Measurements from ENCODE around the gene TTC27.

The TTC27 gene

DNA sequence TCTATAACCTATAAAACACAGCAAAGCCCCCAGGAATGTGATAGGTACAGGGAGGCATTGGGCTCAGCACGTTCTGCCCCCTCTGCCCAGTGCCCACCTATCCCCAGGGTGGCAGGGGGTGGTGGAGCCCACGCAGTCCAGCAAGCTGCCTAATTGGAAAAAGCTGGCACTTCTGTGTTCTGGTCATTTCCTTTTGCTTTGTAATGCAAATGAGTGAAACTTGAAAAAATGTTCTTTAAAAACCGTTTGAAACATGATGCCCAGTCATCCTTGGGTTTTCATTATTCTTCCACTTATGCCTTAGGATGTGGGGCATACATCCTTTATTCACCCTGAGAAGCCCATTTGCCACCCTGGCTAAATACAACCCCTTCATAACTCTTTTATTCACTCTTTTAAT is 229.0 kb downstream of the TTC27 start:
- H2AFZ ChIP-seq (ENCODE audit: low read depth, low read length) = no peak overlapping the region
- no peak overlapping the region for H3K9ac ChIP-seq (ENCODE audit: low read depth, low read length)
- H3K27me3 ChIP-seq (ENCODE audit: insufficient read depth, low read length, poor library complexity) = no peaks in the 10 kb centered on the region
- TF ChIP-seq EZH2 (IDR thresholded peaks at IDR 0.05; ENCODE audit: borderline replicate concordance, low read depth, low read length, severe bottlenecking) = no peak
- H3K4me1 ChIP-seq (ENCODE audit: insufficient read depth, low read length) = no peaks in the 10 kb centered on the region
- H3K27ac ChIP-seq (ENCODE audit: low read length) = no peak overlapping the region
- H3K4me3 ChIP-seq (ENCODE audit: low read depth in 1 of 2, low read length in 2 of 2) = no peak overlapping the region
- DNase-seq = no peak
- H3K79me2 ChIP-seq (ENCODE audit: insufficient read depth, low read length) = no peaks in the 10 kb centered on the region
- no peak for ATAC-seq (ENCODE audit: insufficient read depth, low read depth)
- H4K20me1 ChIP-seq (ENCODE audit: insufficient read depth, low read length) = no peaks in the 10 kb centered on the region
- no peak overlapping the region for H3K4me2 ChIP-seq (ENCODE audit: insufficient read depth, low read length)
- no peaks in the 10 kb centered on the region for H3K9me3 ChIP-seq (ENCODE audit: insufficient read depth, low read length, severe bottlenecking)
- H3K36me3 ChIP-seq (ENCODE audit: insufficient read depth, low read length) = no peaks in the 10 kb centered on the region

DNA sequence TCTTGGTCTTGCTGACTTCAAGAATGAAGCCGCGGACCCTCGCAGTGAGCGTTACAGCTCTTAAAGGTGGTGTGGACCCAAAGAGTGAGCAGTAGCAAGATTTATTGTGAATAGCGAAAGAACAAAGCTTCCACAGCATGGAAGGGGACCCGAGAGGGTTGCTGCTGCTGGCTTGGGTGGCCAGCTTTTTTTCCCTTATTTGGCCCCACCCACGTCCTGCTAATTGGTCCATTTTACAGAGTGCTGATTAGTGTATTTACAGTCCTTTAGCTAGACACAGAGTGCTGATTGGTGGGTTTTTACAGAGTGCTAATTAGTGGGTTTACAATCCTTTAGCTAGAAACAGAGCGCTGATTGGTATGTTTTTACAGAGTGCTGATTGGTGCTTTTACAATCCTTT is 230.9 kb downstream of the TTC27 start:
- Histone ChIP-seq H3K4me2 (ENCODE audit: insufficient read depth, low read length) (no peak overlapping the region), H3K9me3 (ENCODE audit: insufficient read depth, low read length, severe bottlenecking) (no peaks in the 10 kb centered on the region), H3K4me3 (ENCODE audit: low read depth in 1 of 2, low read length in 2 of 2) (no peak overlapping the region), H4K20me1 (ENCODE audit: insufficient read depth, low read length) (no peaks in the 10 kb centered on the region), H3K27ac (ENCODE audit: low read length) (no peak overlapping the region), H3K36me3 (ENCODE audit: insufficient read depth, low read length) (no peaks in the 10 kb centered on the region), H3K9ac (ENCODE audit: low read depth, low read length) (no peak overlapping the region), H2AFZ (ENCODE audit: low read depth, low read length) (no peak overlapping the region), H3K4me1 (ENCODE audit: insufficient read depth, low read length) (no peaks in the 10 kb centered on the region), H3K27me3 (ENCODE audit: insufficient read depth, low read length, poor library complexity) (no peaks in the 10 kb centered on the region), H3K79me2 (ENCODE audit: insufficient read depth, low read length) (no peaks in the 10 kb centered on the region)
- ATAC-seq (ENCODE audit: insufficient read depth, low read depth) (no peak), DNase-seq (no peak)
- TF ChIP-seq CTCF (IDR thresholded peaks at IDR 0.05; ENCODE audit: borderline replicate concordance, extremely low read depth, low read length, poor library complexity, severe bottlenecking) (no peak), EZH2 (IDR thresholded peaks at IDR 0.05; ENCODE audit: borderline replicate concordance, low read depth, low read length, severe bottlenecking) (no peak)

GRCh38 chr2:32860385-32860784 is 232.5 kb downstream of the TTC27 start:
- H2AFZ ChIP-seq (ENCODE audit: low read depth, low read length) = no peak overlapping the region
- no peak for ATAC-seq (ENCODE audit: insufficient read depth, low read depth)

More at GRCh38 chr2:32860385-32860784, 232.5 kb downstream of the TTC27 start:
- Histone ChIP-seq H3K9me3 (ENCODE audit: insufficient read depth, low read length, severe bottlenecking) (no peaks in the 10 kb centered on the region), H3K27me3 (ENCODE audit: insufficient read depth, low read length, poor library complexity) (no peaks in the 10 kb centered on the region), H3K9ac (ENCODE audit: low read depth, low read length) (no peak overlapping the region), H3K4me2 (ENCODE audit: insufficient read depth, low read length) (no peak overlapping the region), H3K4me1 (ENCODE audit: insufficient read depth, low read length) (no peaks in the 10 kb centered on the region), H3K79me2 (ENCODE audit: insufficient read depth, low read length) (no peaks in the 10 kb centered on the region), H4K20me1 (ENCODE audit: insufficient read depth, low read length) (no peaks in the 10 kb centered on the region), H3K27ac (ENCODE audit: low read length) (no peak overlapping the region), H3K36me3 (ENCODE audit: insufficient read depth, low read length) (no peaks in the 10 kb centered on the region), H3K4me3 (ENCODE audit: low read depth in 1 of 2, low read length in 2 of 2) (no peak overlapping the region)
- TF ChIP-seq CTCF (IDR thresholded peaks at IDR 0.05; ENCODE audit: borderline replicate concordance, extremely low read depth, low read length, poor library complexity, severe bottlenecking) (no peak), EZH2 (IDR thresholded peaks at IDR 0.05; ENCODE audit: borderline replicate concordance, low read depth, low read length, severe bottlenecking) (no peak)
- no peak for DNase-seq

Measured in DND-41 (cell line).